ENCODE measurements around the gene TOMM5.

- TF ChIP-seq, protein P1, sequence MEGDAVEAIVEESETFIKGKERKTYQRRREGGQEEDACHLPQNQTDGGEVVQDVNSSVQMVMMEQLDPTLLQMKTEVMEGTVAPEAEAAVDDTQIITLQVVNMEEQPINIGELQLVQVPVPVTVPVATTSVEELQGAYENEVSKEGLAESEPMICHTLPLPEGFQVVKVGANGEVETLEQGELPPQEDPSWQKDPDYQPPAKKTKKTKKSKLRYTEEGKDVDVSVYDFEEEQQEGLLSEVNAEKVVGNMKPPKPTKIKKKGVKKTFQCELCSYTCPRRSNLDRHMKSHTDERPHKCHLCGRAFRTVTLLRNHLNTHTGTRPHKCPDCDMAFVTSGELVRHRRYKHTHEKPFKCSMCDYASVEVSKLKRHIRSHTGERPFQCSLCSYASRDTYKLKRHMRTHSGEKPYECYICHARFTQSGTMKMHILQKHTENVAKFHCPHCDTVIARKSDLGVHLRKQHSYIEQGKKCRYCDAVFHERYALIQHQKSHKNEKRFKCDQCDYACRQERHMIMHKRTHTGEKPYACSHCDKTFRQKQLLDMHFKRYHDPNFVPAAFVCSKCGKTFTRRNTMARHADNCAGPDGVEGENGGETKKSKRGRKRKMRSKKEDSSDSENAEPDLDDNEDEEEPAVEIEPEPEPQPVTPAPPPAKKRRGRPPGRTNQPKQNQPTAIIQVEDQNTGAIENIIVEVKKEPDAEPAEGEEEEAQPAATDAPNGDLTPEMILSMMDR (IDR thresholded peaks at IDR 0.05), result no peak
- TF ChIP-seq ZFX (IDR thresholded peaks at IDR 0.05; ENCODE audit: borderline replicate concordance), result no peak
Observed at GRCh38 chr9:37636511-37637448, 44.4 kb upstream of the TOMM5 start.

Measured in 22Rv1 (cell line).